BLaER1 (cell line): ENCODE data around the gene KLHL28.

Source experiments
- H3K27ac ChIP-seq: shearing (Covaris generic); formaldehyde crosslinking; 2 replicates; pipeline ENCODE4 v1.8.1; 2022
- H3K27me3 ChIP-seq: shearing (Covaris generic); formaldehyde crosslinking; 2 replicates; pipeline ENCODE4 v1.8.1; 2022
- H3K36me3 ChIP-seq: shearing (Covaris generic); formaldehyde crosslinking; 2 replicates; pipeline ENCODE4 v1.8.1; 2022
- H3K4me1 ChIP-seq: shearing (Covaris generic); formaldehyde crosslinking; 2 replicates; pipeline ENCODE4 v1.8.1; 2022
- H3K4me2 ChIP-seq: shearing (Covaris generic); formaldehyde crosslinking; 2 replicates; pipeline ENCODE4 v1.8.1; 2022
- H3K4me3 ChIP-seq: shearing (Covaris generic); formaldehyde crosslinking; 2 replicates; pipeline ENCODE4 v1.8.1; 2022
- H3K9ac ChIP-seq: shearing (Covaris generic); formaldehyde crosslinking; 2 replicates; pipeline ENCODE4 v1.8.1; 2022
- H3K9me3 ChIP-seq: shearing (Covaris generic); formaldehyde crosslinking; 2 replicates; pipeline ENCODE4 v1.8.1; 2022
- H4K20me1 ChIP-seq: shearing (Covaris generic); formaldehyde crosslinking; 2 replicates; pipeline ENCODE4 v1.8.1; 2022
- Cebpa-rat ChIP-seq: shearing (Covaris generic); IDR thresholded peaks from 2 replicates; pipeline ENCODE4 v1.8.1; 2022

The KLHL28 gene

GRCh38 chr14:44945264-44945663 is 16.5 kb downstream of the KLHL28 start:
- TF ChIP-seq Cebpa-rat: no peak
- Histone ChIP-seq H3K4me2 (no peak overlapping the region), H3K36me3 (peaks cover 73% of the 10 kb centered on the region), H3K9ac (no peak overlapping the region), H3K27me3 (no peaks in the 10 kb centered on the region), H4K20me1 (peaks cover 17% of the 10 kb centered on the region; the same call in 1 of the 2 replicates), H3K27ac (no peak overlapping the region), H3K4me3 (no peak overlapping the region), H3K9me3 (peaks cover 11% of the 10 kb centered on the region), H3K4me1 (no peaks in the 10 kb centered on the region)

GRCh38 chr14:44944107-44944506 is 17.6 kb downstream of the KLHL28 start:
- Histone ChIP-seq H3K4me3 (no peak overlapping the region), H3K27me3 (no peaks in the 10 kb centered on the region), H3K27ac (no peak overlapping the region), H3K36me3 (peaks cover 85% of the 10 kb centered on the region), H3K4me2 (no peak overlapping the region), H3K9me3 (peaks cover 22% of the 10 kb centered on the region), H3K9ac (no peak overlapping the region), H4K20me1 (peaks cover 10% of the 10 kb centered on the region; the same call in 1 of the 2 replicates), H3K4me1 (no peaks in the 10 kb centered on the region)
- no peak for TF ChIP-seq Cebpa-rat

- no peak overlapping the region for H3K9ac ChIP-seq
- no peak overlapping the region for H3K4me2 ChIP-seq
- H3K4me1 ChIP-seq: no peaks in the 10 kb centered on the region
- peaks cover 10% of the 10 kb centered on the region; the same call in 1 of the 2 replicates for H4K20me1 ChIP-seq
- no peak overlapping the region for H3K27ac ChIP-seq
- no peak for TF ChIP-seq Cebpa-rat
- no peak overlapping the region for H3K4me3 ChIP-seq
- H3K36me3 ChIP-seq: peaks cover 95% of the 10 kb centered on the region
- H3K9me3 ChIP-seq: peaks cover 35% of the 10 kb centered on the region
- H3K27me3 ChIP-seq: no peaks in the 10 kb centered on the region
Observed at GRCh38 chr14:44942436-44942835, 19.3 kb downstream of the KLHL28 start.

- Histone ChIP-seq H3K36me3 (peaks cover 95% of the 10 kb centered on the region), H3K9me3 (peaks cover 29% of the 10 kb centered on the region), H3K4me3 (no peak overlapping the region), H3K4me2 (no peak overlapping the region), H3K27me3 (no peaks in the 10 kb centered on the region), H4K20me1 (peaks cover 3% of the 10 kb centered on the region; the same call in 1 of the 2 replicates), H3K4me1 (no peaks in the 10 kb centered on the region), H3K27ac (no peak overlapping the region), H3K9ac (no peak overlapping the region)
- no peak for TF ChIP-seq Cebpa-rat
Observed at GRCh38 chr14:44941591-44941990, 20.2 kb downstream of the KLHL28 start.

- H3K27me3 ChIP-seq: no peaks in the 10 kb centered on the region
Observed at GRCh38 chr14:44940944-44941343, 20.8 kb downstream of the KLHL28 start.

GRCh38 chr14:44940211-44940610 is 21.5 kb downstream of the KLHL28 start:
- TF ChIP-seq Cebpa-rat: no peak
- Histone ChIP-seq H3K9ac (no peak overlapping the region), H3K9me3 (peaks cover 29% of the 10 kb centered on the region), H3K36me3 (peaks cover 86% of the 10 kb centered on the region), H4K20me1 (no peaks in the 10 kb centered on the region), H3K27ac (no peak overlapping the region), H3K4me2 (no peak overlapping the region), H3K27me3 (no peaks in the 10 kb centered on the region), H3K4me1 (no peaks in the 10 kb centered on the region), H3K4me3 (no peak overlapping the region)

More at GRCh38 chr14:44940944-44941343, 20.8 kb downstream of the KLHL28 start:
- no peaks in the 10 kb centered on the region for H4K20me1 ChIP-seq
- H3K27ac ChIP-seq: no peak overlapping the region
- no peak overlapping the region for H3K4me2 ChIP-seq
- peaks cover 29% of the 10 kb centered on the region for H3K9me3 ChIP-seq
- no peaks in the 10 kb centered on the region for H3K4me1 ChIP-seq
- H3K9ac ChIP-seq: no peak overlapping the region
- TF ChIP-seq Cebpa-rat: no peak
- peaks cover 93% of the 10 kb centered on the region for H3K36me3 ChIP-seq
- H3K4me3 ChIP-seq: no peak overlapping the region

GRCh38 chr14:44937547-44937946 is 24.2 kb downstream of the KLHL28 start:
- Histone ChIP-seq H3K9ac (no peak overlapping the region), H3K27ac (no peak overlapping the region), H4K20me1 (no peaks in the 10 kb centered on the region), H3K36me3 (peaks cover 71% of the 10 kb centered on the region), H3K4me1 (no peaks in the 10 kb centered on the region), H3K27me3 (no peaks in the 10 kb centered on the region), H3K4me2 (no peak overlapping the region), H3K9me3 (peaks cover 29% of the 10 kb centered on the region), H3K4me3 (no peak overlapping the region)
- no peak for TF ChIP-seq Cebpa-rat

- Histone ChIP-seq H3K9ac (no peak overlapping the region), H3K36me3 (peaks cover 62% of the 10 kb centered on the region), H3K4me1 (no peaks in the 10 kb centered on the region), H3K9me3 (peaks cover 24% of the 10 kb centered on the region), H3K4me3 (no peak overlapping the region), H3K27ac (no peak overlapping the region), H3K4me2 (no peak overlapping the region), H4K20me1 (no peaks in the 10 kb centered on the region), H3K27me3 (no peaks in the 10 kb centered on the region)
- no peak for TF ChIP-seq Cebpa-rat
Observed at GRCh38 chr14:44935155-44935554, 26.6 kb downstream of the KLHL28 start.

GRCh38 chr14:44928793-44929192 is 33.0 kb downstream of the KLHL28 start:
- H3K9me3 ChIP-seq: no peaks in the 10 kb centered on the region
- no peaks in the 10 kb centered on the region for H4K20me1 ChIP-seq
- H3K4me2 ChIP-seq: no peak overlapping the region
- H3K4me3 ChIP-seq: no peak overlapping the region
- no peak overlapping the region for H3K9ac ChIP-seq
- H3K36me3 ChIP-seq: peaks cover 25% of the 10 kb centered on the region; the same call in 1 of the 2 replicates
- no peaks in the 10 kb centered on the region for H3K27me3 ChIP-seq
- TF ChIP-seq Cebpa-rat: no peak
- H3K27ac ChIP-seq: no peak overlapping the region
- H3K4me1 ChIP-seq: no peaks in the 10 kb centered on the region

- H3K4me2 ChIP-seq: no peak overlapping the region
Observed at GRCh38 chr14:44914849-44915248, 46.9 kb downstream of the KLHL28 start.

More at GRCh38 chr14:44914849-44915248, 46.9 kb downstream of the KLHL28 start:
- TF ChIP-seq Cebpa-rat: no peak
- Histone ChIP-seq H3K27me3 (no peaks in the 10 kb centered on the region), H3K4me1 (no peaks in the 10 kb centered on the region), H3K36me3 (no peaks in the 10 kb centered on the region), H3K27ac (no peak overlapping the region), H4K20me1 (no peaks in the 10 kb centered on the region), H3K4me3 (no peak overlapping the region), H3K9me3 (peaks cover 15% of the 10 kb centered on the region), H3K9ac (no peak overlapping the region)
